GM18511 (cell line): ENCODE measurements around the gene KNG1.

Experiments used
- ATAC-seq: cut with Tn5 transposase; IDR thresholded peaks from one replicate; pipeline ENCODE4 v1.9.1; 2021; ENCODE audit warnings: mild to moderate bottlenecking, moderate library complexity; ENCODE audit not compliant: unreplicated experiment

KNG1 gene

GRCh38 chr3:186772701-186773417 is 55.7 kb downstream of the KNG1 start:
- ATAC-seq = peak; percentile 95

GRCh38 chr3:186775999-186776398 is 58.8 kb downstream of the KNG1 start:
- ATAC-seq = no peak

GRCh38 chr3:186779204-186779603 is 62.0 kb downstream of the KNG1 start:
- ATAC-seq = no peak

GRCh38 chr3:186782542-186783057 is 65.4 kb downstream of the KNG1 start:
- peak; percentile 35 for ATAC-seq

- peak; percentile 64 for ATAC-seq
These were observed 66.0 kb downstream of the KNG1 start, which contains the start of gene EIF4A2 for GRCh38 chr3:186783058-186783730. EIF4A2 (plus strand) TSS chr3:186783577; CDS start chr3:186783611, 34 bp downstream.

- peak; percentile 77 for ATAC-seq
These were observed 66.8 kb downstream of the KNG1 start for GRCh38 chr3:186783731-186784515.

GRCh38 chr3:186784820-186785494 is 67.8 kb downstream of the KNG1 start:
- ATAC-seq = no peak

GRCh38 chr3:186785495-186786018 is 68.4 kb downstream of the KNG1 start:
- no peak for ATAC-seq

- ATAC-seq = no peak
These were observed 69.8 kb downstream of the KNG1 start for GRCh38 chr3:186786922-186787321.

GRCh38 chr3:186787642-186788481 is 70.7 kb downstream of the KNG1 start:
- ATAC-seq = no peak

- no peak for ATAC-seq
These were observed 71.6 kb downstream of the KNG1 start for GRCh38 chr3:186788482-186789370.

- no peak for ATAC-seq
These were observed 72.5 kb downstream of the KNG1 start for GRCh38 chr3:186789554-186790260.

GRCh38 chr3:186790261-186790981 is 73.3 kb downstream of the KNG1 start:
- ATAC-seq = no peak
